ENCODE measurements around the gene CIP2A.

GRCh38 chr3:108598375-108598774 lies 9.1 kb upstream of the CIP2A start:
- no peak for TF ChIP-seq CTCF (IDR thresholded peaks at IDR 0.05)
- TF ChIP-seq POLR2AphosphoS5 (IDR thresholded peaks at IDR 0.05) = no peak
- TF ChIP-seq POLR2A (IDR thresholded peaks at IDR 0.05) = no peak

All from sigmoid colon (tissue), 4 donors.